Hypothalamus (tissue), 51 donors: Measurements from ENCODE around the gene TBX2.

Experiments used
- DNase-seq, 51 donors: peaks; one replicate each; lab custom pipeline; 2025; lab: John Stamatoyannopoulos, UW

Gene TBX2

GRCh38 chr17:61400066-61400716 lies 548 bp downstream of the TBX2 start:
- DNase-seq, result no peak

- DNase-seq, result no peak
These were observed 1.2 kb downstream of the TBX2 start for GRCh38 chr17:61400717-61401388.

GRCh38 chr17:61401389-61402072 lies 1.9 kb downstream of the TBX2 start:
- DNase-seq, result no peak

- DNase-seq, result no peak
These were observed 2.5 kb downstream of the TBX2 start for GRCh38 chr17:61402073-61402541.

- DNase-seq, result no peak
These were observed 3.5 kb downstream of the TBX2 start for GRCh38 chr17:61402978-61403800.

- DNase-seq, result no peak
These were observed 4.4 kb downstream of the TBX2 start for GRCh38 chr17:61403801-61404662.

- DNase-seq, result no peak
These were observed 4.9 kb downstream of the TBX2 start for GRCh38 chr17:61404663-61404912.

GRCh38 chr17:61404913-61405685 lies 5.5 kb downstream of the TBX2 start:
- no peak for DNase-seq

GRCh38 chr17:61405686-61406536 lies 6.3 kb downstream of the TBX2 start:
- DNase-seq, result no peak

GRCh38 chr17:61406537-61406845 lies 6.8 kb downstream of the TBX2 start:
- no peak for DNase-seq

- no peak for DNase-seq
These were observed 7.6 kb downstream of the TBX2 start for GRCh38 chr17:61406971-61407911.

GRCh38 chr17:61408151-61409041 lies 8.8 kb downstream of the TBX2 start:
- DNase-seq, result no peak

GRCh38 chr17:61409301-61410112 lies 9.9 kb downstream of the TBX2 start:
- peak in 16 of 51 donors; percentile 13 to 69 (median 28) for DNase-seq

- peak in 43 of 51 donors; percentile 12 to 82 (median 51) for DNase-seq
These were observed 10.7 kb downstream of the TBX2 start for GRCh38 chr17:61410141-61411010.

- peak in 3 of 51 donors; percentile 14 to 65 (median 27) for DNase-seq
These were observed 11.3 kb downstream of the TBX2 start for GRCh38 chr17:61411011-61411260.
